GM12865 (cell line): ENCODE data around the gene ACSL3.

Source experiments
- DNase-seq: peaks from one replicate; pipeline ENCODE4 v3.0.0; 2010; ENCODE audit warnings: low read depth
- H3K4me3 ChIP-seq: 2 replicates; pipeline ENCODE4 v1.5.1; 2011; ENCODE audit warnings: mild to moderate bottlenecking, low read depth, low read length, control low read depth
- CTCF ChIP-seq: IDR thresholded peaks from 2 replicates; pipeline ENCODE4 v1.5.1; 2011; ENCODE audit warnings: low read length, control low read depth, low read depth, inconsistent platforms; ENCODE audit not compliant: insufficient read depth; ENCODE audit errors: missing control alignments

The ACSL3 gene

DNA sequence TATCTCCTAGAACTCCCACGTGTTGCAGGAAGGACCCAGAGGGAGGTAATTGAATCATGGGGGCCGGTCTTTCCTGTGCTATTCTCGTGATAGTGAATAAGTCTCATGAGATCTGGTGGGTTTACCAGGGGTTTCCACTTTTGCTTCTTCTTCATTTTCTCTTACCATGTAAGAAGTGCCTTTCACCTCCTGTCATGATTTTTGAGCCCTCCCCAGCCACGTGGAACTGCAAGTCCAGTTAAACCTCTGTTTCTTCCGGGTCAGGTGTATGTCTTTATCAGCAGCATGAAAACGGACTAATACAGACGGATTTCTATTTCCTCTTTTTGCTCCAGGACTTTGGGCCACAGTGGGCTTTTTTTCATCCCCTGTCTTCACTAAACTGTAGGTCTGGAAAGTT, 102.8 kb downstream of the ACSL3 start:
- TF ChIP-seq CTCF: no peak
- no peak for DNase-seq
- H3K4me3 ChIP-seq: no peak overlapping the region

DNA sequence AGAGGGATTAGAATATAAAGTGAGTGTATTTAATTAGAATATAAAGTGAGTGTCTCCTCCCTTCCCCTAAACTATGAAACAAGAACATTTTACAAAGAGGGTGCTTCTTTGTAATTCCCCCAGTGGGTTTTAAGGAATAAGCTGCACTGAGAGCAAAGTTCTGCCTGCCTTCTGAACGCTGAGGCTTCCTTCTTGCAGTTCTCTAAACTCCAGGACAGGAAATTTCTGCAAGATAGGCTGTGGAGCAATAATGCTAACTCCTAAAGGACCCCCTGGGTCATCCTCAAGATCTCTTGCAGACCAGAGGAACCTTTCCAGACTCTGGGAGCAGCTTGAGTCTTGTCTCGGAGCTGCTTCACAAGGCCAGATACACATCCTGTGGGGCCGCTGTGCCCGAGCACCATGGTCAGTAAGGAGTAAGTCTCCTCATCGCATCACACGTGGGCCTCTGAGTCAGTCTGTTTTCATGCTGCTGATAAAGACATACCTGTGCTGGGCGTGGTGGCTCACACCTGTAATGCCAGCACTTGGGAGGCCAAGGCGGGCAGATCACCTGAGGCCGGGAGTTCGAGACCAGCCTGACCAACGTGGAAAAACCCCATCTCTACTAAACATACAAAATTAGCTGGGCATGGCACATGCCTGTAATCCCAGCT, 103.7 kb downstream of the ACSL3 start:
- H3K4me3 ChIP-seq: no peak overlapping the region
- no peak for TF ChIP-seq CTCF
- DNase-seq: no peak

- no peak for TF ChIP-seq CTCF
- no peak overlapping the region for H3K4me3 ChIP-seq
- no peak for DNase-seq
These were observed 104.7 kb downstream of the ACSL3 start for GRCh38 chr2:222965555-222965954.

GRCh38 chr2:222968550-222969155, 107.8 kb downstream of the ACSL3 start:
- TF ChIP-seq CTCF: no peak
- H3K4me3 ChIP-seq: no peak overlapping the region
- no peak for DNase-seq

DNA sequence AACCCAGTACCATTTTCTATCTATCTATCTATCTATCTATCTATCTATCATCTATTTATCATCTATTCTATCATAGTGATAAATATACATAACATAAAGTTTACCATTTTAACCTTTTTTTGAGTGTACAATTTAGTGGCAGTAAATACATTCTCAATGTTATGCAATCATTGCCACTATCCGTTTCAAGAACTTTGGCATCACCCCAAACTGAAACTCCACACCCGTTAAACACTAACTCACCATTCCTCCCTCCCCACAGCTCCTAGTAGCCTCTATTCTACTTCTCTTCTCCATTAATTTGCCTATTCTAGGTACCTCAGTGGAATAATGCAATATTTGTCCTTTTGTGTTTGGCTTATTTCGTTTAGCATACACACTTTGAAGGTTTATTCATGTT, 108.7 kb downstream of the ACSL3 start:
- DNase-seq: no peak

DNA sequence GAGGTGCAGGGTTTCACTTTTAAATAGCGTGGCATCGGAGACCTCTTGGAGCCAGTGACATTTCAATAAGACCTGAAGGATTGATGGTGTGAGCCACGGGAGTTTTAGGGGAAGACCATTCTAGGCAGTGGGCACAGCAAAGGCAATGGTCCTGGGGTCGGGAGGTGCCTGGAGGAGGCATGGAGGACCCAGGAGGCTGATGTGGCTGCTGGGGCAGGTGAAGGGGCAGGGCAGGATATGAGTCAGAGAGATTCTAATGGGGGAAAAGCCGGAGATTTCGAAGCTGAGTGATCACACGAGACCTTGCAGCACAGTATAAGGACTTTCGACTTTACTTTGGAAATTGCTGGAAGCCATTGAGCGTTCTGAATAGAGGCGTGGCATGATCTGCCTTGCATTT, 111.6 kb downstream of the ACSL3 start:
- no peak overlapping the region for H3K4me3 ChIP-seq
- DNase-seq: peak; percentile 21
- no peak for TF ChIP-seq CTCF

More for the DNA sequence above, 108.7 kb downstream of the ACSL3 start:
- TF ChIP-seq CTCF: no peak
- H3K4me3 ChIP-seq: no peak overlapping the region

DNA sequence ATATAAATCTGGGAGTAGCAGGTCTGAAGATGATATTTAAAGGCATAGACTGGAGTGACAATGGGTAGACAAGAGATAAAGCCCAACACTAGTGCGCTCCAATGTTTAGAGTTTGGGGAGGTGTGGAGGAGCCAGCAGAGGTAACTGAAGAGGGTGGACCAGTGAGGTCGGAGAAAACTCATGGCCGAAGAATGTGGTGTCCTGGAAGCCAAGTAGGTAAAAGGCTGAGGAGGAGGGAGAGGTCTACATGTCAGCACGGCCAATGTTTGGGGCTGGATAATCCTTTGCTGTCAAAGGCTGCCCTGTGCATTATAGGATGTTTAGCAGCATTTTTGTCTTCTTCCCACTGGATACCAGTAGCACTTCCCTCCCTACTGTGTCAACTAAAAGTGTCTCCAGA, 112.4 kb downstream of the ACSL3 start:
- TF ChIP-seq CTCF: no peak
- no peak for DNase-seq
- no peak overlapping the region for H3K4me3 ChIP-seq
